ENCODE data around the gene TFF1. TPM values are rescaled to one million over a fixed set of nuclear protein-coding genes. Genes with fewer than 3 reads are reported as not detected.

The TFF1 gene
- total RNA-seq, 1 experiment from 2014 or later, result not detected

DNA sequence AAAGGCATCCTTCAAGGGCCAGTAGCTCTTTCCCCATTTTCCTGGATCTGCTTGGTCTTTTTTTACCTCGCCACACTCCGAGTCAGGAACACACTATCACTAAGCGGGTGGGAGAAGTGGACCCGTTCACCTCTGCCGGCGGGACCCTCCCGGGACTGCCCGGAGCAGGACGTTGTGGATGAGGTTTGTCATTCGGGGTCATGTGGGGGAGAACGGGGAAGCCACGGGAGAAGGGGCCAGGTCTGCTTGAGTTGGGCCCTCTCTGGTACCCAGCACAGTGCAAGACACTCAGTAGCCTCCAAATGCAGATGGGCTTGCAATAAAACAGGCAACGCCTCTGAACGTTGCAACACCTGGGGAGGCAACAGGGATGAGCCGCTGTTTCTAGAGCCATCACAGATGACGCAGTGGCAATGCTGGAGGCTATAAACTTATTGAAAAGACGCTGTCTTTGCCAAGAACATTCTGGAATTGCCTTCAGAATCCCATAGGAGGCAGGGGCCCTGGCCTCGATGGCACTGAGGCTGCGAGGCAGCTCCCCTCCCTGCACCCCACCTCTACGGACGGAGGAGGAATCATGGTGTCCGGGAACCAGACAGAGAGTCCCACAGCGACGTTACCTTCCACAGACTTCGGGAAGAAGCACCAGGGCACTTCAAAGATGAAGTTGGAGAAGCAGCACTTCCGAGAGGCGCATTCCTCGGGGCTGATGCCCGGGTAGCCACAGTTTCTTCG is 19.3 kb downstream of the TFF1 start:
- intact Hi-C loops (cut with micrococcal nuclease), result no loop called here
- no TSS peak for BruUV-seq (replicated peaks)
- no peaks in the 10 kb centered on the region for H3K36me3 Mint-ChIP-seq (ENCODE audit: insufficient read depth, unreplicated experiment)

GRCh38 chr21:42346441-42346840 is 19.9 kb downstream of the TFF1 start:
- Mint-ChIP-seq H3K4me1 (ENCODE audit: insufficient read depth, unreplicated experiment) (no peaks in the 10 kb centered on the region), H3K9me3 (ENCODE audit: unreplicated experiment) (no peaks in the 10 kb centered on the region), H3K4me3 (ENCODE audit: unreplicated experiment) (no peak overlapping the region), H3K27me3 (ENCODE audit: insufficient read depth, unreplicated experiment) (no peaks in the 10 kb centered on the region), H3K27ac (ENCODE audit: low read depth, unreplicated experiment) (no peak overlapping the region), H3K36me3 (ENCODE audit: insufficient read depth, unreplicated experiment) (no peaks in the 10 kb centered on the region)
- intact Hi-C loops (cut with micrococcal nuclease), result no loop called here
- ChIA-PET POLR2A (no interaction called here), CTCF (interaction anchor here (1.0 kb wide), 1 partner anchor 9 kb away, joined by 3 read pairs; no protein-coding TSS in a partner anchor)
- TF ChIP-seq, protein P1, sequence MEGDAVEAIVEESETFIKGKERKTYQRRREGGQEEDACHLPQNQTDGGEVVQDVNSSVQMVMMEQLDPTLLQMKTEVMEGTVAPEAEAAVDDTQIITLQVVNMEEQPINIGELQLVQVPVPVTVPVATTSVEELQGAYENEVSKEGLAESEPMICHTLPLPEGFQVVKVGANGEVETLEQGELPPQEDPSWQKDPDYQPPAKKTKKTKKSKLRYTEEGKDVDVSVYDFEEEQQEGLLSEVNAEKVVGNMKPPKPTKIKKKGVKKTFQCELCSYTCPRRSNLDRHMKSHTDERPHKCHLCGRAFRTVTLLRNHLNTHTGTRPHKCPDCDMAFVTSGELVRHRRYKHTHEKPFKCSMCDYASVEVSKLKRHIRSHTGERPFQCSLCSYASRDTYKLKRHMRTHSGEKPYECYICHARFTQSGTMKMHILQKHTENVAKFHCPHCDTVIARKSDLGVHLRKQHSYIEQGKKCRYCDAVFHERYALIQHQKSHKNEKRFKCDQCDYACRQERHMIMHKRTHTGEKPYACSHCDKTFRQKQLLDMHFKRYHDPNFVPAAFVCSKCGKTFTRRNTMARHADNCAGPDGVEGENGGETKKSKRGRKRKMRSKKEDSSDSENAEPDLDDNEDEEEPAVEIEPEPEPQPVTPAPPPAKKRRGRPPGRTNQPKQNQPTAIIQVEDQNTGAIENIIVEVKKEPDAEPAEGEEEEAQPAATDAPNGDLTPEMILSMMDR (IDR thresholded peaks at IDR 0.05; ENCODE audit: unreplicated experiment), result no peak
- DNase-seq (ENCODE audit: unreplicated experiment), result no peak
- BruUV-seq (replicated peaks), result no TSS peak

More for the DNA sequence above, 19.3 kb downstream of the TFF1 start:
- CTCF ChIA-PET, result interaction anchor here (0.7 to 1.0 kb wide), 2 partner anchors 10 to 411 kb away, joined by 3 read pairs; no protein-coding TSS in a partner anchor
- no peaks in the 10 kb centered on the region for H3K4me1 Mint-ChIP-seq (ENCODE audit: insufficient read depth, unreplicated experiment)
- H3K27me3 Mint-ChIP-seq (ENCODE audit: insufficient read depth, unreplicated experiment), result no peaks in the 10 kb centered on the region
- TF ChIP-seq, protein P1 (IDR thresholded peaks at IDR 0.05; ENCODE audit: unreplicated experiment), result no peak
- POLR2A ChIA-PET, result no interaction called here
- no peaks in the 10 kb centered on the region for H3K9me3 Mint-ChIP-seq (ENCODE audit: unreplicated experiment)
- H3K4me3 Mint-ChIP-seq (ENCODE audit: unreplicated experiment), result no peak overlapping the region
- no peak for DNase-seq (ENCODE audit: unreplicated experiment)
- H3K27ac Mint-ChIP-seq (ENCODE audit: low read depth, unreplicated experiment), result no peak overlapping the region

GRCh38 chr21:42344631-42345030 is 21.7 kb downstream of the TFF1 start:
- no peaks in the 10 kb centered on the region for H3K27me3 Mint-ChIP-seq (ENCODE audit: insufficient read depth, unreplicated experiment)
- H3K27ac Mint-ChIP-seq (ENCODE audit: low read depth, unreplicated experiment), result no peak overlapping the region
- H3K9me3 Mint-ChIP-seq (ENCODE audit: unreplicated experiment), result no peaks in the 10 kb centered on the region
- ChIA-PET POLR2A (interaction anchor here (0.6 kb wide), 1 partner anchor 1018 kb away, joined by 3 read pairs; no protein-coding TSS in a partner anchor), CTCF (no interaction called here)
- DNase-seq (ENCODE audit: unreplicated experiment), result no peak
- H3K4me1 Mint-ChIP-seq (ENCODE audit: insufficient read depth, unreplicated experiment), result no peaks in the 10 kb centered on the region
- TF ChIP-seq, protein P1 (IDR thresholded peaks at IDR 0.05; ENCODE audit: unreplicated experiment), result no peak
- H3K4me3 Mint-ChIP-seq (ENCODE audit: unreplicated experiment), result no peak overlapping the region
- no TSS peak for BruUV-seq (replicated peaks)
- intact Hi-C loops (cut with micrococcal nuclease), result no loop called here
- no peaks in the 10 kb centered on the region for H3K36me3 Mint-ChIP-seq (ENCODE audit: insufficient read depth, unreplicated experiment)

DNA sequence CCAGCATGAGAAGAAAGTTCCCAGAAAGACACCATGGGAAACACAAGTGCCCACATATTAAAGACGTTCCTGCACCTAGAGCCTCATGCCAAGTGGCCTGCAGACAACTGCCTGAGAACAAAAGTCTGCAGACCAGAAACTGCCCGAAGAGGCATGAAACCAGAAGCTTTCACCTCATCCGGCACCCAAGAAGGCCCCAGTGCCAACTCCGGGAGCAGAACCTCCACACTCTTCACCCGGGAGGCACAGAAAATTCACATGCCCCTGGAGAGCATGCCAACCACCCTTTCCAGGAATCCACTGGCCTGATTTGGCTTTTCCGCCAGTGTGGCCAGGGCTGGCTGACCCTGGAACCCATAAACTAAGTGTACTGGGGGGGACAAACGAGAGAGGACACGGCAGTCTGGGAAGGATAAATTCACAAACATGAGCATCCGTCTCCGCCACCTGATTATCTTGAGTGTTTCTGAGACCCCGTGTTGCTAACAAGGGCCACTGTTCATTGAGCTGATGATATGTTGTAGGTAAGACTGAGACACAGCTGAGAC is 22.3 kb downstream of the TFF1 start:
- POLR2A ChIA-PET, result interaction anchor here (0.6 kb wide), 1 partner anchor 1017 kb away, joined by 3 read pairs; no protein-coding TSS in a partner anchor
- intact Hi-C loops (cut with micrococcal nuclease), result no loop called here

More for the DNA sequence above, 22.3 kb downstream of the TFF1 start:
- Mint-ChIP-seq H3K27ac (ENCODE audit: low read depth, unreplicated experiment) (no peak overlapping the region), H3K4me1 (ENCODE audit: insufficient read depth, unreplicated experiment) (no peaks in the 10 kb centered on the region), H3K27me3 (ENCODE audit: insufficient read depth, unreplicated experiment) (no peaks in the 10 kb centered on the region), H3K36me3 (ENCODE audit: insufficient read depth, unreplicated experiment) (no peaks in the 10 kb centered on the region), H3K4me3 (ENCODE audit: unreplicated experiment) (no peak overlapping the region), H3K9me3 (ENCODE audit: unreplicated experiment) (no peaks in the 10 kb centered on the region)
- CTCF ChIA-PET, result interaction anchor here (0.9 kb wide), 1 partner anchor 36 kb away, joined by 4 read pairs; no protein-coding TSS in a partner anchor
- no peak for DNase-seq (ENCODE audit: unreplicated experiment)
- no TSS peak for BruUV-seq (replicated peaks)
- TF ChIP-seq, protein P1 (IDR thresholded peaks at IDR 0.05; ENCODE audit: unreplicated experiment), result no peak
